CD14-positive monocyte (primary cell): Measurements from ENCODE around the gene DNMT3L. TPM values are rescaled to one million over a fixed set of nuclear protein-coding genes. Genes with fewer than 3 reads are reported as not detected.

Experiments
- DNase-seq, 3 donors: peaks; one replicate each; pipeline ENCODE4 v3.0.0-alpha.2; 2011 to 2022
- H2AFZ ChIP-seq: 2 replicates; pipeline ENCODE4 v1.6.0; 2012; ENCODE audit warnings: mild to moderate bottlenecking, low read depth, low read length, inconsistent platforms; ENCODE audit not compliant: insufficient read depth, poor library complexity, severe bottlenecking
- H3K27ac ChIP-seq, 2 donors: 1 replicate in 1 of 2; 2 replicates in 1 of 2; pipeline ENCODE4 v1.5.1; 2012 to 2013; ENCODE audit warnings: low read length in 2 of 2, control low read depth in 1 of 2, inconsistent platforms in 1 of 2, low read depth in 1 of 2, mild to moderate bottlenecking in 1 of 2
- H3K27me3 ChIP-seq, 2 donors: one replicate each; pipeline versions ENCODE4 v1.6.0 to v1.6.1; 2011 to 2013; ENCODE audit warnings: low read length in 2 of 2; ENCODE audit not compliant: control insufficient read depth in 2 of 2, insufficient read depth in 2 of 2
- H3K36me3 ChIP-seq, 2 donors: replicated peaks in 1 of 2; 1 replicate in 1 of 2; 2 replicates in 1 of 2; pipeline versions ENCODE4 v1.5.1 to v1.6.1; 2012 to 2013; ENCODE audit warnings: low read length in 2 of 2, control low read depth in 1 of 2, inconsistent platforms in 1 of 2, mild to moderate bottlenecking in 1 of 2; ENCODE audit not compliant: insufficient read depth in 2 of 2, control insufficient read depth in 1 of 2
- H3K4me1 ChIP-seq, 2 donors: 1 replicate in 1 of 2; 2 replicates in 1 of 2; pipeline versions ENCODE4 v1.5.1 to v1.6.1; 2012 to 2013; ENCODE audit warnings: low read length in 2 of 2, control low read depth in 1 of 2, inconsistent platforms in 1 of 2, mild to moderate bottlenecking in 1 of 2, moderate library complexity in 1 of 2; ENCODE audit not compliant: insufficient read depth in 2 of 2, control insufficient read depth in 1 of 2
- H3K4me2 ChIP-seq: replicated peaks from 2 replicates; pipeline ENCODE3; 2012; ENCODE audit warnings: low read length, moderate library complexity, mild to moderate bottlenecking; ENCODE audit not compliant: poor library complexity, severe bottlenecking; ENCODE audit errors: extremely low read depth
- H3K4me3 ChIP-seq, 3 experiments: fragments of 200-600 bp in 1 of 3; sonication (generic) in 1 of 3; replicated peaks in 1 of 3; 1 replicate in 2 of 3; 2 replicates in 1 of 3; pipeline ENCODE4 v1.5.1; 2011 to 2013; ENCODE audit warnings: low read length in 3 of 3, mild to moderate bottlenecking in 3 of 3, control low read depth in 2 of 3, low read depth in 2 of 3, inconsistent platforms in 1 of 3, moderate library complexity in 1 of 3
- H3K79me2 ChIP-seq: 2 replicates; pipeline ENCODE4 v1.6.0; 2012; ENCODE audit warnings: mild to moderate bottlenecking, control low read depth, inconsistent platforms, low read length, moderate library complexity; ENCODE audit not compliant: insufficient read depth
- H3K9ac ChIP-seq: 2 replicates; pipeline ENCODE4 v1.6.0; 2017; ENCODE audit warnings: low read length, mild to moderate bottlenecking; ENCODE audit not compliant: insufficient read depth, poor library complexity, severe bottlenecking
- H3K9me3 ChIP-seq, 2 donors: replicated peaks in 1 of 2; 1 replicate in 1 of 2; 2 replicates in 1 of 2; pipeline versions ENCODE4 v1.5.1 to v1.6.1; 2012 to 2013; ENCODE audit warnings: low read length in 2 of 2, control low read depth in 1 of 2; ENCODE audit not compliant: control insufficient read depth in 1 of 2, insufficient read depth in 1 of 2
- H4K20me1 ChIP-seq: 2 replicates; pipeline ENCODE4 v1.6.0; 2012; ENCODE audit warnings: mild to moderate bottlenecking, low read length, control low read depth, moderate library complexity; ENCODE audit not compliant: insufficient read depth
- H3K27ac Mint-ChIP-seq, 7 donors: one replicate each; pipeline ENCODE4 v1.8.0; 2020; ENCODE audit warnings: mild to moderate bottlenecking in 7 of 7, mixed read lengths in 7 of 7, moderate library complexity in 6 of 7, inconsistent platforms in 2 of 7
- H3K27me3 Mint-ChIP-seq, 3 donors: one replicate each; pipeline ENCODE4 v1.8.0; 2021 to 2022; ENCODE audit warnings: low read depth in 3 of 3, mild to moderate bottlenecking in 3 of 3, mixed read lengths in 3 of 3, moderate library complexity in 3 of 3, inconsistent platforms in 1 of 3
- H3K36me3 Mint-ChIP-seq, 2 donors: one replicate each; pipeline ENCODE4 v1.8.0; 2020; ENCODE audit warnings: mixed read lengths in 2 of 2, inconsistent platforms in 1 of 2, mild to moderate bottlenecking in 1 of 2
- H3K4me1 Mint-ChIP-seq: one replicate; pipeline ENCODE4 v1.8.0; 2020; ENCODE audit warnings: mild to moderate bottlenecking, mixed read lengths
- H3K4me3 Mint-ChIP-seq, 2 donors: one replicate each; pipeline ENCODE4 v1.8.0; 2020; ENCODE audit warnings: mild to moderate bottlenecking in 2 of 2, mixed read lengths in 2 of 2, moderate library complexity in 1 of 2
- H3K9me3 Mint-ChIP-seq, 7 donors: one replicate each; pipeline ENCODE4 v1.8.0; 2020 to 2022; ENCODE audit warnings: mixed read lengths in 7 of 7, mild to moderate bottlenecking in 6 of 7, moderate library complexity in 6 of 7, inconsistent platforms in 2 of 7
- WGBS: methylation state at CpG from one replicate; pipeline ENCODE4 v1.1.5; 2013; ENCODE audit warnings: missing lambda C conversion rate; ENCODE audit not compliant: insufficient coverage; 5-methylcytosine and 5-hydroxymethylcytosine counted together
- intact Hi-C, 2 donors: fragments of 100-400 bp; cut with micrococcal nuclease; formaldehyde crosslinking; loops; one replicate each; pipeline versions ENCODE4 v1.15.0 to v1.15.1; 2023
- polyA plus RNA-seq, 3 donors: library from polyadenylated mRNA; depleted of rRNA in 1 of 3; unstranded in 2 of 3; stranded (reverse) in 1 of 3; fragments of 300-500 nt in 2 of 3; fragments of >200 nt in 1 of 3; fragmentation: Illumina TruSeq in 2 of 3; gene quantifications; 1 replicate in 2 of 3; 2 replicates in 1 of 3; pipeline ENCODE4 v1.2.3, GENCODE V29; 2012 to 2021
- TF ChIP-seq, protein P1 (sequence below): fragments of 200-600 bp; IDR thresholded peaks from one replicate; pipeline ENCODE4 v1.8.0; 2022; ENCODE audit warnings: antibody characterized with exemption, mild to moderate bottlenecking

Gene DNMT3L
- polyA plus RNA-seq, 3 donors: not detected

DNA sequence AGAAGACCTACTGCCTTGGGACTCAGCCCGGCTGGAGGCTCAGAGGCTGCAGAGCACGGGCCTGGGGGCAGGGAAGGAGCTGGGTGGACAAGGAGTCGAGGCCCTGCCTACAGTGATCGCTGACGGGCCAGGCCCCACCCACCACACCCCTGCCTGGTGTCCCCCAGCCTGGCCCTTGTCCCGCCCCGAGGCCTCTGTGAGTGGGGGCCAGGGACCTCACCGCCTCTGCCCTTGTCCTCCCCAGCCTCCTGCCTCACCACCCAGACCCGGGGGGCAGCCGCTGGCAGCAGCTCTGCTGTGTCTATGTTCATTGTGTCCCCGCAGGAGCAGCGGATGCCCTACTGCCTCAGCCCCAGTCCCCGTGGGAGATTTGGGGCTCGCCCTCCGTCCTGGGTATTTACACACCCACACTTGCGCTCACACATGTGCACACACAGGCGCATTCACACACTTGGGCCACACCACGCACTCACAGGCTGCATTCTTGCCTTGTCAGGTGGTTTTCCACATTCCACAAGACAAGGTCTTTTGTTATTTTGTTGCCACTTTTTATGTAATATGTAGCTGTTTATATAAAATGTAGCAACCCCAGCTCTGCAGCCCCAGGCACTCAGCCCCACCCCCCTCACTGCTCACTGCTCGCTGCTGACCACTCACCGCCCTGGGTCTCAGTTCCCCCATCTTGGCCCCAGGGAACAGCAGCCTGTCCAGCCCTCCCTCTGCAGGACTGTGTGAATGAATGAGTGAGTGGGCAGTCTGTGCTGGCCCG, 45.4 kb upstream of the DNMT3L start:
- no peak overlapping the region for H2AFZ ChIP-seq
- H3K27ac ChIP-seq: no peak overlapping the region
- no peaks in the 10 kb centered on the region for H3K9me3 Mint-ChIP-seq
- peaks cover 95% of the 10 kb centered on the region for H4K20me1 ChIP-seq
- intact Hi-C loops: no loop called here
- H3K9ac ChIP-seq: no peak overlapping the region
- H3K27me3 Mint-ChIP-seq: peaks cover 0 to 3% (median 0%) of the 10 kb centered on the region in 3 donors
- H3K27me3 ChIP-seq: no peaks in the 10 kb centered on the region
- peaks cover 19% of the 10 kb centered on the region for H3K4me1 Mint-ChIP-seq
- no peak overlapping the region for H3K4me3 ChIP-seq
- peak overlapping the region in 3 of 7 donors; percentile 38 to 58 (median 57) for H3K27ac Mint-ChIP-seq
- peaks cover 53% of the 10 kb centered on the region in 2 donors for H3K36me3 ChIP-seq
- 96% methylated on average over 11 of the region's 21 CpGs for WGBS
- TF ChIP-seq, protein P1, sequence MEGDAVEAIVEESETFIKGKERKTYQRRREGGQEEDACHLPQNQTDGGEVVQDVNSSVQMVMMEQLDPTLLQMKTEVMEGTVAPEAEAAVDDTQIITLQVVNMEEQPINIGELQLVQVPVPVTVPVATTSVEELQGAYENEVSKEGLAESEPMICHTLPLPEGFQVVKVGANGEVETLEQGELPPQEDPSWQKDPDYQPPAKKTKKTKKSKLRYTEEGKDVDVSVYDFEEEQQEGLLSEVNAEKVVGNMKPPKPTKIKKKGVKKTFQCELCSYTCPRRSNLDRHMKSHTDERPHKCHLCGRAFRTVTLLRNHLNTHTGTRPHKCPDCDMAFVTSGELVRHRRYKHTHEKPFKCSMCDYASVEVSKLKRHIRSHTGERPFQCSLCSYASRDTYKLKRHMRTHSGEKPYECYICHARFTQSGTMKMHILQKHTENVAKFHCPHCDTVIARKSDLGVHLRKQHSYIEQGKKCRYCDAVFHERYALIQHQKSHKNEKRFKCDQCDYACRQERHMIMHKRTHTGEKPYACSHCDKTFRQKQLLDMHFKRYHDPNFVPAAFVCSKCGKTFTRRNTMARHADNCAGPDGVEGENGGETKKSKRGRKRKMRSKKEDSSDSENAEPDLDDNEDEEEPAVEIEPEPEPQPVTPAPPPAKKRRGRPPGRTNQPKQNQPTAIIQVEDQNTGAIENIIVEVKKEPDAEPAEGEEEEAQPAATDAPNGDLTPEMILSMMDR: no peak
- DNase-seq: no peak
- no peak overlapping the region for H3K4me2 ChIP-seq
- peaks cover 41 to 51% of the 10 kb centered on the region in 2 donors for H3K36me3 Mint-ChIP-seq
- H3K4me1 ChIP-seq: peaks cover 4 to 7% of the 10 kb centered on the region in 2 donors
- H3K4me3 Mint-ChIP-seq: no peak overlapping the region
- H3K9me3 ChIP-seq: no peaks in the 10 kb centered on the region
- peaks cover 52% of the 10 kb centered on the region for H3K79me2 ChIP-seq

DNA sequence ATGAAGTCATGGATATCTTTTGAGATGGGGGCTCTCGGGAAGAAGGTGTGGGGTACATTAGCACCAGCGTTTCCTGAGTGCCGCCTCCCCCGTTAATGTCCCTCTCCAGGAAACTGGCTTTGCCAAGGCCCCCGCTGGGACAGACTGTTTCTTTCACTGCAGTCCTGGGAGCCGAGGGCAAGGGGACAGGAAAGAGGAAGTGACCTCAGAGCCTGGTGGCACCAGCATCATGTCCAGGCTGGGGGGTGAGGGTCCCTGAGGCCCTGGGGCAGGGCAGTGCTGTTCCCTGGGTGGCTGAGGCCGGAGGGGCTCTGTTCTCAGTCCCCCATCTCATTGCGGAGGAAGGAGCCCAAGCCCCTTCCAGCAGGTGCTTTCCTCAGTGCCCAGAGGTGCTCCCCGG, 44.0 kb upstream of the DNMT3L start:
- Histone ChIP-seq H3K27ac (peak overlapping the region in 1 of 2 donors; percentile 16), H3K4me3 (no peak overlapping the region), H3K36me3 (peaks cover 38 to 39% of the 10 kb centered on the region in 2 donors), H4K20me1 (peaks cover 96% of the 10 kb centered on the region), H2AFZ (no peak overlapping the region), H3K4me2 (no peak overlapping the region), H3K9ac (no peak overlapping the region), H3K9me3 (no peaks in the 10 kb centered on the region), H3K4me1 (peaks cover 18 to 22% of the 10 kb centered on the region in 2 donors), H3K27me3 (no peaks in the 10 kb centered on the region), H3K79me2 (peaks cover 66% of the 10 kb centered on the region)
- TF ChIP-seq, protein P1: no peak
- no peaks in the 10 kb centered on the region for H3K9me3 Mint-ChIP-seq
- intact Hi-C loops: no loop called here
- peaks cover 28 to 41% of the 10 kb centered on the region in 2 donors for H3K36me3 Mint-ChIP-seq
- H3K4me1 Mint-ChIP-seq: peaks cover 33% of the 10 kb centered on the region
- WGBS: 55% methylated on average over 8 of the region's 9 CpGs
- peak overlapping the region in 2 of 7 donors; percentile 57 to 68 for H3K27ac Mint-ChIP-seq
- H3K27me3 Mint-ChIP-seq: peaks cover 0 to 3% (median 0%) of the 10 kb centered on the region in 3 donors
- no peak overlapping the region for H3K4me3 Mint-ChIP-seq
- no peak for DNase-seq
